NCI-H187 treated with DMSO at 0.1 percent for 48 hours (cell line): ENCODE measurements around the gene RORC.
"Not testable (repeated sequence)": the region's sequence is repeated elsewhere in the genome, so short reads cannot be mapped to it uniquely, and the experiment has no call there.

Source experiments
- DNase-seq: peaks from one replicate; lab custom pipeline; 2025; lab: John Stamatoyannopoulos, UW

The RORC gene

GRCh38 chr1:151805066-151805820 lies 26.4 kb downstream of the RORC start, which contains the start of gene LINGO4:
LINGO4 (minus strand) TSS chr1:151805419; CDS start chr1:151802704, 2,715 bp downstream.
- DNase-seq = no peak

- no peak for DNase-seq
These were observed 27.7 kb downstream of the RORC start for GRCh38 chr1:151803915-151804314.

GRCh38 chr1:151803164-151803563 lies 28.4 kb downstream of the RORC start:
- DNase-seq = no peak

GRCh38 chr1:151802372-151802771 lies 29.2 kb downstream of the RORC start:
- no peak for DNase-seq

GRCh38 chr1:151801846-151802245 lies 29.8 kb downstream of the RORC start:
- DNase-seq = no peak

GRCh38 chr1:151801310-151801820 lies 30.2 kb downstream of the RORC start:
- no peak for DNase-seq

- DNase-seq = no peak
These were observed 30.8 kb downstream of the RORC start for GRCh38 chr1:151800830-151801229.

- no peak for DNase-seq
These were observed 32.2 kb downstream of the RORC start for GRCh38 chr1:151799179-151800022.

- DNase-seq = no peak
These were observed 33.0 kb downstream of the RORC start for GRCh38 chr1:151798571-151798970.

- no peak for DNase-seq
These were observed 40.5 kb downstream of the RORC start for GRCh38 chr1:151790940-151791651.

GRCh38 chr1:151790071-151790939 lies 41.3 kb downstream of the RORC start, which contains the start of gene TDRKH:
TDRKH (minus strand) TSS chr1:151790500; CDS start chr1:151783022, 7,478 bp downstream.
- peak; percentile 100 for DNase-seq

- DNase-seq = no peak
These were observed 43.9 kb downstream of the RORC start for GRCh38 chr1:151787689-151788088.

GRCh38 chr1:151783796-151784195 lies 47.8 kb downstream of the RORC start:
- no peak for DNase-seq

GRCh38 chr1:151782741-151783140 lies 48.9 kb downstream of the RORC start:
- DNase-seq = no peak

GRCh38 chr1:151782026-151782425 lies 49.6 kb downstream of the RORC start:
- DNase-seq = not testable (repeated sequence)

- not testable (repeated sequence) for DNase-seq
These were observed 50.9 kb downstream of the RORC start for GRCh38 chr1:151780736-151781135.

GRCh38 chr1:151779852-151780251 lies 51.8 kb downstream of the RORC start:
- no peak for DNase-seq

- no peak for DNase-seq
These were observed 54.3 kb downstream of the RORC start for GRCh38 chr1:151777317-151777716.

GRCh38 chr1:151776665-151777062 lies 54.9 kb downstream of the RORC start:
- no peak for DNase-seq

- no peak for DNase-seq
These were observed 55.5 kb downstream of the RORC start for GRCh38 chr1:151775894-151776664.
